Measurements from ENCODE around the gene HLA-B. TPM values are rescaled to one million over a fixed set of nuclear protein-coding genes. Genes with fewer than 3 reads are reported as not detected.

The HLA-B gene
- total and polyA plus RNA-seq, 2 of the 8 experiments (the other 6 are each of a cell fraction or from before 2014, with no cell fraction given), result 154 to 233 TPM

GRCh38 chr6:31340228-31340627 is 16.8 kb downstream of the HLA-B start:
- Histone ChIP-seq H3K27ac (ENCODE audit: low read depth, low read length) (no peak overlapping the region), H4K91ac (replicated peaks; ENCODE audit: insufficient read length, low read length) (no peak overlapping the region), H3K4me3 (ENCODE audit: extremely low read depth in 1 of 4, insufficient read depth in 2 of 4, low read depth in 3 of 4, low read length in 4 of 4) (no peak overlapping the region), H3K36me3 (ENCODE audit: control insufficient read depth in 2 of 4, insufficient read depth in 4 of 4, low read length in 3 of 4) (no peaks in the 10 kb centered on the region), H3K18ac (ENCODE audit: extremely low read depth, low read length) (no peak overlapping the region), H3K79me1 (ENCODE audit: low read depth, low read length) (no peaks in the 10 kb centered on the region), H2BK20ac (ENCODE audit: low read length) (no peak overlapping the region), H3K79me2 (ENCODE audit: control insufficient read depth in 1 of 2, insufficient read depth in 2 of 2, low read length in 2 of 2) (no peaks in the 10 kb centered on the region), H3K56ac (replicated peaks; ENCODE audit: insufficient read length, low read depth, low read length) (no peak overlapping the region), H4K20me1 (replicated peaks in 1 of 2; ENCODE audit: control insufficient read depth in 1 of 2, insufficient read depth in 2 of 2, low read length in 2 of 2) (no peaks in the 10 kb centered on the region), H2BK15ac (ENCODE audit: low read length) (no peak overlapping the region), H4K5ac (ENCODE audit: insufficient read length, low read depth, low read length) (no peak overlapping the region), H2BK12ac (ENCODE audit: low read depth, low read length) (no peak overlapping the region), H3K23me2 (ENCODE audit: low read depth, low read length) (no peaks in the 10 kb centered on the region), H2BK120ac (replicated peaks; ENCODE audit: low read depth, low read length) (no peak overlapping the region), H3K14ac (ENCODE audit: insufficient read length) (no peak overlapping the region), H3K9ac (replicated peaks in 1 of 4; ENCODE audit: extremely low read depth in 1 of 4, low read depth in 3 of 4, low read length in 3 of 4) (no peak overlapping the region), H3K9me3 (ENCODE audit: insufficient read depth in 2 of 2, low read depth in 1 of 2, low read length in 1 of 2) (peaks cover 14 to 19% of the 10 kb centered on the region in 2 experiments; a peak in 3 of 4 replicates), H3K4ac (replicated peaks; ENCODE audit: insufficient read length, low read depth, low read length) (no peak overlapping the region), H3K4me1 (replicated peaks in 1 of 4; ENCODE audit: control insufficient read depth in 3 of 4, insufficient read depth in 4 of 4, low read length in 3 of 4) (no peaks in the 10 kb centered on the region), H4K8ac (ENCODE audit: extremely low read depth, insufficient read depth, low read length) (no peak overlapping the region), H2BK5ac (ENCODE audit: low read depth, low read length) (no peak overlapping the region), H3K27me3 (replicated peaks in 1 of 4; ENCODE audit: control insufficient read depth in 3 of 4, extremely low read depth in 1 of 4, insufficient read depth in 3 of 4, low read length in 3 of 4) (no peaks in the 10 kb centered on the region), H2AFZ (ENCODE audit: low read length) (no peak overlapping the region), H3K23ac (ENCODE audit: insufficient read length) (no peak overlapping the region), H2AK5ac (ENCODE audit: low read depth, low read length) (no peak overlapping the region), H3K4me2 (ENCODE audit: insufficient read depth in 1 of 2, low read depth in 2 of 2, low read length in 2 of 2) (no peak overlapping the region)
- DNase-seq (ENCODE audit: low read depth in 1 of 2, low spot score in 2 of 2) (no peak), FAIRE-seq (no peak)
- ChIA-PET CTCF (ENCODE audit: partially characterized antibody) (interaction anchor here (0.6 kb wide), 1 partner anchor 64 kb away, joined by 3 read pairs; no protein-coding TSS in a partner anchor), POLR2A (ENCODE audit: partially characterized antibody) (no interaction called here)
- TF ChIP-seq HDAC2 (IDR thresholded peaks at IDR 0.05; ENCODE audit: borderline replicate concordance in 1 of 2, low read depth in 2 of 2, low read length in 2 of 2) (no peak), SRF (IDR thresholded peaks at IDR 0.05; ENCODE audit: low read depth, low read length) (no peak), TEAD4 (IDR thresholded peaks at IDR 0.05; ENCODE audit: low read depth, low read length) (no peak), HDAC6 (IDR thresholded peaks at IDR 0.05; ENCODE audit: low read depth, low read length) (no peak), PHF8 (conservative IDR thresholded peaks at IDR 0.05; ENCODE audit: low read depth, low read length) (no peak), ASH2L (IDR thresholded peaks at IDR 0.05; ENCODE audit: low read length) (no peak), CHD1 (IDR thresholded peaks at IDR 0.05; ENCODE audit: low read depth, low read length) (no peak), EP300 (IDR thresholded peaks at IDR 0.05; ENCODE audit: borderline replicate concordance in 1 of 2, low read depth in 2 of 2, low read length in 2 of 2) (no peak), CBX5 (IDR thresholded peaks at IDR 0.05; ENCODE audit: low read depth, low read length) (no peak), KDM5A (IDR thresholded peaks at IDR 0.05; ENCODE audit: low read length) (no peak), TAF7 (optimal IDR thresholded peaks at IDR 0.05; ENCODE audit: borderline replicate concordance, low read depth, low read length) (no peak), BRCA1 (IDR thresholded peaks at IDR 0.05; ENCODE audit: low read depth, low read length) (no peak), EZH2 (IDR thresholded peaks at IDR 0.05; ENCODE audit: low read depth, low read length, severe bottlenecking) (no peak), SIN3A (conservative IDR thresholded peaks at IDR 0.05 in 1 of 2, IDR thresholded peaks at IDR 0.05 in 1 of 2; ENCODE audit: low read depth in 1 of 2, low read length in 2 of 2) (no peak), FOSL1 (IDR thresholded peaks at IDR 0.05; ENCODE audit: insufficient read depth, low read depth, low read length) (no peak), JUND (IDR thresholded peaks at IDR 0.05; ENCODE audit: low read length) (no peak)
